HCT116 (cell line): ENCODE measurements around the gene GPALPP1.

ENCODE experiments used
- EZH2 ChIP-seq: fragments of 200-600 bp; sonication (generic); IDR thresholded peaks from 2 replicates; pipeline ENCODE4 v1.6.1; 2017; ENCODE audit warnings: antibody characterized with exemption, mixed run types
- EZH2phosphoT487 ChIP-seq: fragments of 200-600 bp; IDR thresholded peaks from 2 replicates; pipeline ENCODE4 v1.6.1; 2018; ENCODE audit warnings: antibody characterized with exemption, borderline replicate concordance
- JUND ChIP-seq: IDR thresholded peaks from 2 replicates; pipeline ENCODE4 v1.6.1; 2012
- POLR2A ChIP-seq: IDR thresholded peaks from 2 replicates; pipeline ENCODE4 v1.7.0; 2011; ENCODE audit warnings: borderline replicate concordance; ENCODE audit not compliant: insufficient read depth, insufficient read length; ENCODE audit errors: extremely low read depth
- SIN3A ChIP-seq: IDR thresholded peaks from 2 replicates; pipeline ENCODE4 v1.6.1; 2012; ENCODE audit warnings: low read depth
- SP1 ChIP-seq: IDR thresholded peaks from 2 replicates; pipeline ENCODE4 v1.6.1; 2012; ENCODE audit warnings: low read depth
- TCF7L2 ChIP-seq: IDR thresholded peaks from 2 replicates; pipeline ENCODE4 v1.7.0; 2011; ENCODE audit warnings: borderline replicate concordance, inconsistent platforms; ENCODE audit not compliant: insufficient read depth, insufficient read length; ENCODE audit errors: extremely low read depth
- YY1 ChIP-seq: IDR thresholded peaks from 2 replicates; pipeline ENCODE4 v1.6.1; 2011; ENCODE audit warnings: low read length, low read depth, moderate library complexity, mild to moderate bottlenecking; ENCODE audit not compliant: insufficient replicate concordance; ENCODE audit errors: extremely low read depth
- ZFX ChIP-seq: fragments of 450-650 bp; IDR thresholded peaks from 2 replicates; pipeline ENCODE4 v1.6.1; 2017
- TF ChIP-seq, protein P1 (sequence below), 3 experiments: fragments of 200-600 bp in 1 of 3; sonication (generic) in 1 of 3; IDR thresholded peaks in 2 of 3; conservative IDR thresholded peaks in 1 of 3; 2 replicates each; pipeline ENCODE4 v1.5.1; 2012 to 2017; ENCODE audit warnings: low read depth in 2 of 3, low read length in 2 of 3, antibody characterized with exemption in 1 of 3, borderline replicate concordance in 1 of 3, control low read depth in 1 of 3, mild to moderate bottlenecking in 1 of 3, mixed read lengths in 1 of 3, mixed run types in 1 of 3, moderate library complexity in 1 of 3; ENCODE audit not compliant: insufficient read depth in 1 of 3
- TF ChIP-seq, protein P2 (sequence below): IDR thresholded peaks from 2 replicates; pipeline ENCODE4 v1.6.1; 2012
- TF ChIP-seq, protein P3 (sequence below): IDR thresholded peaks from 2 replicates; pipeline ENCODE4 v1.6.1; 2012

DNA sequence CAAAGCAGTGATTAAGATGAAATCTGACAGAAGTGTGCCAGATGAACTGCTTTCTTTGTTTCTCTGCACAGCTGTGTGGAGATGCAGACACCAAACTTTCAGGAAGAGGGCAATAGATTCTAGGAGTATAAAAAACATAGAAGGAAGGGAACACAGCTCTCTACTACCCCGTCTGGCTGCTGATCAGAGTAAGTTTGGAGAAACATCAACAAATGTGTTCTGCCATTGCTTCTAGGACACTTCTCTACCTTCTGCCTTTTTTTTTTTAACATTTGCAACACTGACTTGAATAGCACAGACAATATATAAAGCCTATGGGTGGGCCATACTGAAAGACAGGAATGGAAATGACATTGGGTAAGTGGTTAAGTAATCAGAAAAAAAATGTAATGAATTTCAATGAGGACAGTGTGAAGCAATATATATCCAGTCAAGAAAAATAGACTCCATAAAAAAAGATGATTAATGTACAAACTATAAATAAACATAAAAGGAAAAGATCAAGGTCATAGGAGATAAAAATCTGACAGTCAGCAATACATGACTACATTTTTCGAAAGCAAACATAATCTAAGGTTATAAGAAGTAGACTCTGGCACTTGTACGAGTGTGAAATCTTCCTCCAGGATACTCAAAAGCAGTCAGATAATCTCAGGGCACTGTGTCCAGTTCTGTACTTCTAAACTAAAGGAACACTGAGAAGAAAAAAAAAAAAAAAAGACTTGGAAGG lies 21.5 kb upstream of the GPALPP1 start:
- no peak for TF ChIP-seq EZH2
- no peak for TF ChIP-seq YY1
- TF ChIP-seq, protein P1, sequence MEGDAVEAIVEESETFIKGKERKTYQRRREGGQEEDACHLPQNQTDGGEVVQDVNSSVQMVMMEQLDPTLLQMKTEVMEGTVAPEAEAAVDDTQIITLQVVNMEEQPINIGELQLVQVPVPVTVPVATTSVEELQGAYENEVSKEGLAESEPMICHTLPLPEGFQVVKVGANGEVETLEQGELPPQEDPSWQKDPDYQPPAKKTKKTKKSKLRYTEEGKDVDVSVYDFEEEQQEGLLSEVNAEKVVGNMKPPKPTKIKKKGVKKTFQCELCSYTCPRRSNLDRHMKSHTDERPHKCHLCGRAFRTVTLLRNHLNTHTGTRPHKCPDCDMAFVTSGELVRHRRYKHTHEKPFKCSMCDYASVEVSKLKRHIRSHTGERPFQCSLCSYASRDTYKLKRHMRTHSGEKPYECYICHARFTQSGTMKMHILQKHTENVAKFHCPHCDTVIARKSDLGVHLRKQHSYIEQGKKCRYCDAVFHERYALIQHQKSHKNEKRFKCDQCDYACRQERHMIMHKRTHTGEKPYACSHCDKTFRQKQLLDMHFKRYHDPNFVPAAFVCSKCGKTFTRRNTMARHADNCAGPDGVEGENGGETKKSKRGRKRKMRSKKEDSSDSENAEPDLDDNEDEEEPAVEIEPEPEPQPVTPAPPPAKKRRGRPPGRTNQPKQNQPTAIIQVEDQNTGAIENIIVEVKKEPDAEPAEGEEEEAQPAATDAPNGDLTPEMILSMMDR (IDR thresholded peaks at IDR 0.05 in 2 of 3, conservative IDR thresholded peaks at IDR 0.05 in 1 of 3; ENCODE audit: borderline replicate concordance in 1 of 3, insufficient read depth in 1 of 3, low read depth in 2 of 3, low read length in 2 of 3), result no peak
- TF ChIP-seq SP1, result no peak
- TF ChIP-seq ZFX, result no peak
- no peak for TF ChIP-seq POLR2A
- TF ChIP-seq SIN3A, result no peak
- TF ChIP-seq EZH2phosphoT487, result no peak
- TF ChIP-seq, protein P2, sequence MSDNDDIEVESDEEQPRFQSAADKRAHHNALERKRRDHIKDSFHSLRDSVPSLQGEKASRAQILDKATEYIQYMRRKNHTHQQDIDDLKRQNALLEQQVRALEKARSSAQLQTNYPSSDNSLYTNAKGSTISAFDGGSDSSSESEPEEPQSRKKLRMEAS, result no peak
- TF ChIP-seq, protein P3, sequence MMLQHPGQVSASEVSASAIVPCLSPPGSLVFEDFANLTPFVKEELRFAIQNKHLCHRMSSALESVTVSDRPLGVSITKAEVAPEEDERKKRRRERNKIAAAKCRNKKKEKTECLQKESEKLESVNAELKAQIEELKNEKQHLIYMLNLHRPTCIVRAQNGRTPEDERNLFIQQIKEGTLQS, result no peak
- no peak for TF ChIP-seq JUND
- no peak for TF ChIP-seq TCF7L2
